GM18505 (cell line): ENCODE measurements around the gene SLC22A13.

Source experiments
- ATAC-seq: cut with Tn5 transposase; IDR thresholded peaks from one replicate; pipeline ENCODE4 v1.9.1; 2021; ENCODE audit not compliant: unreplicated experiment
- POLR2A ChIP-seq: IDR thresholded peaks from 4 replicates; pipeline ENCODE4 v1.6.1; 2011; ENCODE audit warnings: borderline replicate concordance; ENCODE audit not compliant: insufficient read depth, insufficient read length; ENCODE audit errors: extremely low read depth

SLC22A13 gene

DNA sequence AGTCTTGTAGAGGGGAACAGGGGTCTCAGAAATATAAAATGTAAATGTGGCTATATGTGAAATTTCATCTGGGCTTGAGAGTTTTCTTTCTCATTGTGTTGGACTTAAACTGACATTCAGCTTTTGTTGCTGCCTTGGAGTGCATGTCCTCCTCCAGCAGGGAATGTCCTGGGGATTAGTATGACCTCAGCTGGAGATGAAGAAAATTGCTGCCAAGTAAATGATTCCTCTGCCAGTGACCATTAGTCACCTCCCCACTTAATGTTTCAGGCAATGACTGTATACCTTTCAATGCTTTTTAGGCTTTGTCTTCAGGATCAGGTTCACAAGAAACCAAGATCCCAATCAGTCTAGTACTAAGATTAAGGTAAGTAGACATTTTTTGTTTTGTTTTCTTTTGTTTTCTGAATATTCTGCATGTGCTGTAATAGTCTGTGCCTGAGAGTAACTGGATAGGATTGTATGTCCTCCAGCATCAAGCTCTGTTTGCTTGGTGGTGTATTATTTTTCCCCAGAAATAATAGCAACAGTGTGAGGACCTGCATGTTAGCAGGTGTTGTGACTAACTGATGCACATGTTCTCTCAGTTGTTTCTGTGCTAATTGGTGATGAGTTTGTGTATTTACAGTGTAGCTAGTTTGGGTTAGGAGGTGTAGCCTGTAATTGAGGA is 18.1 kb upstream of the SLC22A13 start:
- no peak for TF ChIP-seq POLR2A
- ATAC-seq, result no peak

DNA sequence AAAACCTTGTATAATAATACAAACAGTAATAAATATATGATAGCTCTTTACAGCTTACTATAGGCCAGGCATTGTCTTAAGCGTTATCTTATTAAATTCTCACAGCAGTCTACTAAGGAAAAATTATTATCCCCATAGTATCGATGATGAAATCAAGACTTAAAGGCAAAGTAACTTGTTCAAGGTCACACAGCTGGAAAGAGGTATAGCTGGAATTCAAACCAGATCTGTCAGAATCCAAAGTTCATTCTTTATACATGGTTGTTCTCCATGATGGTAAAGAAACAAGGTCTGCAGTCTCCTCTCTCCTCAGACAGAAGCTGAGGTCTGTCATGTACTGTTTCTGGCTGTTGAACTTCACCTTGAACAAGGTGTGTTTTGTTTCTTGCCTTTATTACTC is 15.4 kb upstream of the SLC22A13 start:
- TF ChIP-seq POLR2A, result no peak
- ATAC-seq, result no peak

- no peak for ATAC-seq
- TF ChIP-seq POLR2A, result no peak
These were observed 14.4 kb upstream of the SLC22A13 start for GRCh38 chr3:38251197-38251596.

GRCh38 chr3:38253704-38254103 is 11.9 kb upstream of the SLC22A13 start:
- no peak for ATAC-seq
- no peak for TF ChIP-seq POLR2A

GRCh38 chr3:38254872-38255271 is 10.7 kb upstream of the SLC22A13 start:
- ATAC-seq, result no peak

GRCh38 chr3:38255627-38256026 is 10.0 kb upstream of the SLC22A13 start:
- TF ChIP-seq POLR2A, result no peak
- ATAC-seq, result no peak

More at GRCh38 chr3:38254872-38255271, 10.7 kb upstream of the SLC22A13 start:
- no peak for TF ChIP-seq POLR2A

DNA sequence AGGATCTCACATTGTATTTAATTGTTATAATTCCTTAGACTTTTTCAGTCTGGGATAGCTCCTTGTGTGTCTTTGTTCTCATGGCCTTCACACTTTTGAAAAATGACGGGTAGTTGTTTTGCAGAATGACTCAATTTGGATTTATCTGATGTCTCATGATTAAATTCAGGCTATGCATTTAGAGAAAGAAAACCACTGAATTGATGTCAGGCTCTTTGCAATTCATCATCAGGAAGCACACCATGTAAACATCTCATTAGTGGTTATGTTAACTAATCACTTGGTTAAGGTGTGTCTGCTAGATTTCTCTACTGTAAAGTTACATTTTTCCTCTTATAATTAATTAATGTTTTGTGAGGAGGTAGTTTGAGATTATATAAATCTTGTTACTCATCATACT is 8.0 kb upstream of the SLC22A13 start:
- no peak for ATAC-seq
- no peak for TF ChIP-seq POLR2A

DNA sequence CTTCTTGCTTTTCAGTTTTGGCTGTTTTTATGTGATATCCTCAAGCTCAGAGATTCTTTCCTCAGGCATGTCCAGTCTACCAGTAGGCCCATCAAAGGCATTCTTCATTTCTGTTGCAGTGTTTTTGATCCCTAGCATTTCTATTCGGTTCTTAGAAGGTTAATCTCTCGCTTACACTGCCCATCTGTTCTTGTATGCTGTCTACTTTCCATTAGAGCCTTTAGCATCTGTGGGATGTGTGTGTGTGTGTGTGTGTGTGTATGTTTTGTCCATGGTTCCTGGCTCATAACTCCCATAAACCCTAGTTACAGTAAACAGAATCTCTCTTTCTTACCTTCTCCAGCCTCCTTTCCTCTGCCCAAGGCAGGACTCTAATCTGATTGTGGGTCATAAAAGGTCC is 5.1 kb upstream of the SLC22A13 start:
- TF ChIP-seq POLR2A, result no peak
- no peak for ATAC-seq

DNA sequence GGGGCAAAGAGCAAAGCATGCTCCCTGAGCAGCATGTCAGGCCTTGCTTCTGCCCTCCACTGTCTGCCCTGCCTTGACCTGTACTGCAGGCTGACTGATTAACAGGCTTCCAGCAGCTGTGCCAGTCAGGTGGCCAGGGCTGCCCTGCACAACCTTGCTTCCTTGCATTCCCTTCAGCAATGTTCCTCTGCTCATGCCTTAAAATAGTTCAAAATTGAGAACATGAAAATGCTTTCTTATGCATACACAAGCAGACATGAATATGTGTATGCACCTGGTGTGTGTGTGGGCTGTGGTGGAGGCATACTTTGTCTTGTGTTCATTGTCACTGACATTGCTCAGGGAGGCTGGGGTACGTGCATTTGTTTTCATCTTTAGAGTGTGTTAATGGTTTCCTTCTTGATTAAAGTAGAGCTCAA is 1.2 kb upstream of the SLC22A13 start:
- TF ChIP-seq POLR2A, result no peak
- no peak for ATAC-seq

DNA sequence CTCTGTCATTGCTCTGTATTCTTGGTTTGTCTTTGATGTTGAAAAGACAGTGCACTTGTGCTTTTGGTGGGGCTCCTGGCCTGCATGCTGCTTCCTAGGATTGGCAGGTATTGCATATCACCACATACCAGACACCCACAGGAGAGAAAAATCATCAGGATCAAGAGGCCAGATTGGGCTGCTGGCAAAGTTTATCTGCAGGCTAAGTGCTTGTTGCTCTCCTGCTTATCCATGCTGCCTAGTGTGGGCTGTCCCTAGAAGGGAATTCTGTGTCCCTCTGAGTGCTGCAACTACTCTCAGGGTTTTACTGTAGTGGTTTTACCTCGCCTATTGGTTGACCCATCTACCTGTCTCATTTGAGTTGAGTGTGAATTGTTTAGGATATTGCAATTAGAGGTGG is 833 bp upstream of the SLC22A13 start:
- no peak for ATAC-seq
- TF ChIP-seq POLR2A, result no peak

DNA sequence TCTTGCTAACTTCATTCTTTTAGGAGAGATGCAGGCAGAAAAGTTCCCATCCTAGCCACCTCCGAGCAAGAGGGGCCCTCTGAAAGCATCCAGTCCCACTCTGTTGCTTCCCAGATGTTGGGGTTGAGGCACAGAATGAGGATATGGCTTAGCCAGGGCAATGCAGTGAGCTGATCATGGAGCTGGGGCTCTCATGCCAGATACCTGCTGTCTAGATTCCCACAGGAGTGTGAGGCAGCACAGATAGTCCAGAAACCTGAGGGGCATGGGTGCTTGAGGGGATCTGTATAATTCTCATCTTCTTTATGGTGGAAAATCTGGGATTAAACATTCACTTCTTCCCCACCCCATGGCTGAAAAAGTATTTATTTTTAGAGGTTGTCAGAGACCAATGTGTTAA is 1.2 kb downstream of the SLC22A13 start:
- TF ChIP-seq POLR2A, result no peak
- ATAC-seq, result no peak

GRCh38 chr3:38267662-38268061 is 2.0 kb downstream of the SLC22A13 start:
- TF ChIP-seq POLR2A, result no peak
- ATAC-seq, result no peak

GRCh38 chr3:38268087-38268486 is 2.5 kb downstream of the SLC22A13 start:
- TF ChIP-seq POLR2A, result no peak
- ATAC-seq, result no peak

DNA sequence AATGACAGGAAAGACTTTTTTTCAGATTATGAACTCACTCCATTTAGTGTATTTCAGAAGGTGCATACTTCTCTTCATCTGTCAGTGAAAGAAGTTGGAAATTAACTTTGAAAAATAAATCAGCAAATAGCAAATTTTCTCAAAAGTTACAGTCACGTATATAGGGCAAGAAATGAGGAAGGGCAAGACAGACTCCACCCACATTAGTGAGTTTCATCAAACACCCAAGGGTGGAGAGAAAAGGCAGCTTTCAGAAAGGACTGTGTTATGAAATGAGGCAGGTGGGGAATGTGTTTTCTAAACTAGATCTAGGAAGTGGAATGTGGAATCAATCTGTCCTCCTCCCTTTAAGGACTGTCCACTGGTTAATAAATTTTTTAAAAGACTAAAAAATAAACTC is 2.9 kb downstream of the SLC22A13 start:
- no peak for ATAC-seq
- no peak for TF ChIP-seq POLR2A

GRCh38 chr3:38270606-38271005 is 5.0 kb downstream of the SLC22A13 start:
- no peak for TF ChIP-seq POLR2A
- no peak for ATAC-seq

DNA sequence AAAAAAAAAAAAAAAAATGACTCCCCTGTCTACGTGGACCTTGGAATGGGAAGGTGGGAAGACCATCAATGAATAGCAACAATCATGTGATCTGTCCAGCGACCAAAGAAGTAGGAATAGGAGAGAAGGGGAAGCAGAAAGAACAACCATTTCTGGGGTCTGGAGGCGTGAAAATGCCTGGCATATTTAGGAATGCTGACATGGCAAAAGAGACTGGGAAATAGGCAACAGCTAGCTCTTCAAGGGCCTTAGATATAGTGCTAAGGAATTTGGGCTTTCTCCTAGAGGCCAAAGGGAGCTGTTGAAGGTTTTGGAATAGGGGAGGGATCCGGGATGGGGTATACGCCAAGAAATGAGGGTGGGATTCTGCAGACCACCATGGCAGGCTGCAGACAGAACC is 5.9 kb downstream of the SLC22A13 start:
- no peak for ATAC-seq
- no peak for TF ChIP-seq POLR2A
